ENCODE results near the gene LRRTM4.

Gene LRRTM4

GRCh38 chr2:77521931-77522470 lies at the start of gene LRRTM4:
TSS of gene LRRTM4 (minus strand) at chr2:77522376.
- peak; percentile 0 to 3 for DNase-seq

- DNase-seq = no peak
Observed at GRCh38 chr2:77571545-77571944, 49.4 kb upstream of the LRRTM4 start.

- DNase-seq = no peak
Observed at GRCh38 chr2:77567723-77568122, 45.5 kb upstream of the LRRTM4 start.

GRCh38 chr2:77566582-77566981 lies 44.4 kb upstream of the LRRTM4 start:
- DNase-seq = no peak

GRCh38 chr2:77566131-77566530 lies 44.0 kb upstream of the LRRTM4 start:
- no peak for DNase-seq

GRCh38 chr2:77552956-77553355 lies 30.8 kb upstream of the LRRTM4 start:
- DNase-seq = peak in 1 of 2 experiments; percentile 66

- DNase-seq = no peak
Observed at GRCh38 chr2:77538031-77538430, 15.9 kb upstream of the LRRTM4 start.

GRCh38 chr2:77522888-77523287 lies 712 bp upstream of the LRRTM4 start:
- no peak for DNase-seq

- no peak for DNase-seq
Observed at GRCh38 chr2:77521548-77521891, 656 bp downstream of the LRRTM4 start.

- DNase-seq = no peak
Observed at GRCh38 chr2:77520641-77521547, 1.3 kb downstream of the LRRTM4 start.

- no peak for DNase-seq
Observed at GRCh38 chr2:77519888-77520506, 2.2 kb downstream of the LRRTM4 start.

- no peak for DNase-seq
Observed at GRCh38 chr2:77519164-77519887, 2.9 kb downstream of the LRRTM4 start.

- DNase-seq = no peak
Observed at GRCh38 chr2:77518311-77518710, 3.9 kb downstream of the LRRTM4 start.

- no peak for DNase-seq
Observed at GRCh38 chr2:77513191-77513590, 9.0 kb downstream of the LRRTM4 start.

GRCh38 chr2:77512507-77512906 lies 9.7 kb downstream of the LRRTM4 start:
- no peak for DNase-seq

- DNase-seq = no peak
Observed at GRCh38 chr2:77508511-77508910, 13.7 kb downstream of the LRRTM4 start.

- DNase-seq = no peak
Observed at GRCh38 chr2:77507657-77508056, 14.5 kb downstream of the LRRTM4 start.

GRCh38 chr2:77488141-77488540 lies 34.0 kb downstream of the LRRTM4 start:
- DNase-seq = no peak

GRCh38 chr2:77487074-77487803 lies 34.9 kb downstream of the LRRTM4 start:
- DNase-seq = no peak

GRCh38 chr2:77484026-77484425 lies 38.1 kb downstream of the LRRTM4 start:
- no peak for DNase-seq

GRCh38 chr2:77479895-77480294 lies 42.3 kb downstream of the LRRTM4 start:
- DNase-seq = no peak

GRCh38 chr2:77479395-77479794 lies 42.8 kb downstream of the LRRTM4 start:
- no peak for DNase-seq

- DNase-seq = no peak
Observed at GRCh38 chr2:77470096-77470495, 52.1 kb downstream of the LRRTM4 start.
